Pancreas (tissue), 10 donors: ENCODE results near the gene VGLL1. TPM values are rescaled to one million over a fixed set of nuclear protein-coding genes. Genes with fewer than 3 reads are reported as not detected.

Experiments used
- ATAC-seq, 4 donors: fragments of 200-7000 bp; cut with Tn5 transposase; one replicate each; pipeline versions ENCODE4 v1.8.0 to v1.9.1; 2020; ENCODE audit warnings: mild to moderate bottlenecking in 4 of 4, moderate library complexity in 4 of 4
- DNase-seq, 6 donors: peaks; one replicate each; pipeline ENCODE4 v3.0.0-alpha.2; 2020
- FAIRE-seq: peaks from 2 replicates; lab custom pipeline; 2012; peaks lifted over from hg19 to GRCh38; lab: Jason Lieb, UNC
- H3K27ac ChIP-seq, 4 donors: fragments of 200-600 bp; sonication (generic); 1 replicate in 3 of 4; 2 replicates in 1 of 4; pipeline versions ENCODE4 v1.5.0 to v1.8.0; 2020
- H3K27me3 ChIP-seq, 4 donors: fragments of 200-600 bp; one replicate each; pipeline ENCODE4 v1.8.0; 2021
- H3K36me3 ChIP-seq, 3 donors: fragments of 200-600 bp; sonication (generic) in 1 of 3; one replicate each; pipeline versions ENCODE4 v1.5.0 to v1.8.0; 2020 to 2021
- H3K4me1 ChIP-seq, 3 donors: fragments of 200-600 bp; one replicate each; pipeline ENCODE4 v1.8.0; 2021
- H3K4me3 ChIP-seq, 4 donors: fragments of 200-600 bp; sonication (generic) in 2 of 4; one replicate each; pipeline versions ENCODE4 v1.5.0 to v1.8.0; 2020 to 2021
- H3K9me3 ChIP-seq, 4 donors: fragments of 200-600 bp; one replicate each; pipeline ENCODE4 v1.8.0; 2021
- CTCF ChIP-seq, 4 donors: fragments of 200-600 bp; sonication (generic) in 3 of 4; IDR thresholded peaks; one replicate each; pipeline versions ENCODE4 v1.5.0 to v1.8.0; 2021; ENCODE audit warnings: antibody characterized with exemption in 4 of 4
- WGBS, 2 donors: extraction: QIAGEN DNeasy Blood & Tissue Kit; methylation state at CpG; one replicate each; pipeline ENCODE4 v1.1.7; 2013; 5-methylcytosine and 5-hydroxymethylcytosine counted together
- intact Hi-C, 3 donors: fragments of 100-400 bp; cut with DNase I; formaldehyde crosslinking; loops; one replicate each; pipeline versions ENCODE4 v1.11.1 to v1.14.2; 2022
- polyA plus RNA-seq, 2 donors: library from polyadenylated mRNA; stranded (reverse); fragments of 200-250 nt; gene quantifications; one replicate each; pipeline ENCODE4 v1.2.3, GENCODE V29; 2013
- total RNA-seq, 6 donors: library from RNA; stranded (reverse); fragmentation: NEBNext Ultra II Directional in 4 of 6; extraction: Animal tissue kit (Norgen Biotek cat#: 25700) in 4 of 6; gene quantifications; one replicate each; pipeline versions ENCODE4 v1.2.1 to v1.2.4, GENCODE V29; 2021 to 2023
- donor health status: healthy with polysubstance abuse.
- donor health status: DM: no; HTN: no; CAD: no; lungs with moderate emphysema.
- donor health status: DM: no; HTN: no; CAD: no.
- donor health status: control.
- donor health status: control.
- donor health status: Bipolar disorder and iron deficiency.
- donor health status: DM: yes; HTN: yes; CAD: no.
- donor health status: DM: no; HTN: no; CAD: no.
- donor health status: DM: no; HTN: no; CAD: no.
- donor health status: DM: yes; HTN: yes; CAD: no.

VGLL1 gene
- 1 to 10 TPM in 1 of 6 donors, under 1 TPM in 5; 0.32 to 2.7 (median 0.75) TPM for total RNA-seq
- 1 to 10 TPM in 1 of 2 donors, under 1 TPM in 1; 0.91 to 1.0 TPM for polyA plus RNA-seq

- intact Hi-C loops: no loop called here
- ATAC-seq (no peak), FAIRE-seq (no peak), DNase-seq (no peak)
- WGBS, 2 donors: 50 to 54% methylated on average over 3 of the region's 3 CpGs
- no peak within 1 kb of the TSS for H3K4me3 ChIP-seq
- H3K9me3 ChIP-seq: no peaks in the 10 kb centered on the region
- no peaks in the 10 kb centered on the region for H3K4me1 ChIP-seq
- no peak for TF ChIP-seq CTCF (IDR thresholded peaks at IDR 0.05)
- H3K36me3 ChIP-seq: no peaks in the 10 kb centered on the region
- H3K27ac ChIP-seq: no peak within 1 kb of the TSS
- H3K27me3 ChIP-seq: no peaks in the 10 kb centered on the region
These were observed at the start of gene VGLL1 for GRCh38 chrX:136531951-136532350. Gene VGLL1, plus strand, starts transcription at chrX:136532215. Its CDS starts 3,806 bp downstream, at chrX:136536021.

GRCh38 chrX:136487647-136488046 lies 44.4 kb upstream of the VGLL1 start, which contains the start of gene BRS3:
Gene BRS3, plus strand, starts transcription at chrX:136487947. Its CDS starts 168 bp downstream, at chrX:136488115.
- no peak within 1 kb of the TSS for H3K27ac ChIP-seq
- no peak for TF ChIP-seq CTCF (IDR thresholded peaks at IDR 0.05)
- H3K27me3 ChIP-seq: peaks cover 0 to 20% (median 5%) of the 10 kb centered on the region in 4 donors
- 42 to 44% methylated on average over 4 of the region's 4 CpGs for WGBS, 2 donors
- DNase-seq (no peak), FAIRE-seq (no peak), ATAC-seq (no peak)
- intact Hi-C loops: no loop called here
- H3K9me3 ChIP-seq: no peaks in the 10 kb centered on the region
- no peaks in the 10 kb centered on the region for H3K36me3 ChIP-seq
- H3K4me1 ChIP-seq: no peaks in the 10 kb centered on the region
- H3K4me3 ChIP-seq: no peak within 1 kb of the TSS

GRCh38 chrX:136488706-136489105 lies 43.3 kb upstream of the VGLL1 start:
- no peaks in the 10 kb centered on the region for H3K4me1 ChIP-seq
- no peaks in the 10 kb centered on the region for H3K9me3 ChIP-seq
- H3K4me3 ChIP-seq: no peak overlapping the region
- no peak overlapping the region for H3K27ac ChIP-seq
- H3K36me3 ChIP-seq: no peaks in the 10 kb centered on the region
- peaks cover 0 to 19% (median 5%) of the 10 kb centered on the region in 4 donors for H3K27me3 ChIP-seq
- no peak for TF ChIP-seq CTCF (IDR thresholded peaks at IDR 0.05)
- FAIRE-seq: no peak
- WGBS, 2 donors: 20 to 26% methylated on average over 5 of the region's 5 CpGs
- DNase-seq: no peak
- intact Hi-C loops: no loop called here
- peak in 1 of 4 donors; percentile 50 for ATAC-seq

GRCh38 chrX:136491832-136492231 lies 40.2 kb upstream of the VGLL1 start:
- no peak for FAIRE-seq
- Histone ChIP-seq H3K4me1 (no peaks in the 10 kb centered on the region), H3K27ac (no peak overlapping the region), H3K9me3 (no peaks in the 10 kb centered on the region), H3K36me3 (no peaks in the 10 kb centered on the region), H3K27me3 (peaks cover 0 to 19% (median 4%) of the 10 kb centered on the region in 4 donors), H3K4me3 (no peak overlapping the region)
- DNase-seq: no peak
- no peak for TF ChIP-seq CTCF (IDR thresholded peaks at IDR 0.05)
- intact Hi-C loops: no loop called here
- WGBS, 2 donors: 51 to 60% methylated on average over 6 of the region's 6 CpGs
- no peak for ATAC-seq

GRCh38 chrX:136493011-136493410 lies 39.0 kb upstream of the VGLL1 start:
- no peak for ATAC-seq
- H3K9me3 ChIP-seq: no peaks in the 10 kb centered on the region
- H3K27me3 ChIP-seq: peaks cover 0 to 19% (median 3%) of the 10 kb centered on the region in 4 donors
- no peak overlapping the region for H3K4me3 ChIP-seq
- no peaks in the 10 kb centered on the region for H3K4me1 ChIP-seq
- intact Hi-C loops: no loop called here
- no peak for TF ChIP-seq CTCF (IDR thresholded peaks at IDR 0.05)
- H3K36me3 ChIP-seq: no peaks in the 10 kb centered on the region
- DNase-seq: no peak
- FAIRE-seq: no peak
- 7 to 24% methylated on average over 1 of the region's 1 CpG for WGBS, 2 donors
- no peak overlapping the region for H3K27ac ChIP-seq
